Nephron (organoid): ENCODE results near the gene SYK.
A peak's percentile ranks its signal among the peaks of the same experiment; 100 is the strongest.

ENCODE experiments used
- H3K27ac Mint-ChIP-seq, 3 experiments: 2 replicates each; pipeline ENCODE4 v1.8.0; 2020; ENCODE audit warnings: mixed read lengths in 3 of 3, mild to moderate bottlenecking in 2 of 3, moderate library complexity in 1 of 3
- H3K27me3 Mint-ChIP-seq: 2 replicates; pipeline ENCODE4 v1.8.0; 2021; ENCODE audit warnings: low read depth, mild to moderate bottlenecking, moderate library complexity, mixed read lengths
- H3K36me3 Mint-ChIP-seq: 2 replicates; pipeline ENCODE4 v1.8.0; 2020; ENCODE audit warnings: low read depth, mixed read lengths
- H3K4me1 Mint-ChIP-seq: 2 replicates; pipeline ENCODE4 v1.8.0; 2020; ENCODE audit warnings: mixed read lengths
- H3K4me3 Mint-ChIP-seq, 3 experiments: 2 replicates each; pipeline ENCODE4 v1.8.0; 2020; ENCODE audit warnings: mild to moderate bottlenecking in 3 of 3, mixed read lengths in 3 of 3, moderate library complexity in 2 of 3
- H3K9me3 Mint-ChIP-seq: 2 replicates; pipeline ENCODE4 v1.8.0; 2020; ENCODE audit warnings: mixed read lengths
- TF ChIP-seq, protein P1 (sequence below), 3 experiments: fragments of 200-600 bp; sonication (generic); IDR thresholded peaks; one replicate each; pipeline ENCODE4 v1.5.0; 2021; ENCODE audit warnings: antibody characterized with exemption in 3 of 3; ENCODE audit not compliant: unreplicated experiment in 3 of 3

The SYK gene

DNA sequence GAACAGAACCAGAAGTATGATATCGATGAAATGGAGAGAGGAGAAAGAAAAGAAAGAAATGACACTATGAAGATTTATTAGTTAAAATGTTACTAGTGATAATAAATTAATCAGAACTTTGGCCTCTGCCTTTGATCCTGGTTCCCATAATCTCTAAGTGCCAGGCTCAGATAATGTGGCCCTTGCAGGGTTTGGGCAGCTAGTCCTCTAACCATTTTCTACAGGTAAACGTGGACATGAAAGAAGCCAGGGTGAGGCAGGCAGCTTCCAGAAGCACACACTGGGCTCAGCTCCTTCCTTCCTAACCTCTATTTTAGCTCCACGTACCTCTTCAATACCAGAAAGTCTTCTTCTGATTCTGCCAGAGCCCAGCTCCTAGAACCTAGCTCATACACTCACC is 30.6 kb downstream of the SYK start:
- no peaks in the 10 kb centered on the region for H3K27me3 Mint-ChIP-seq
- peak overlapping the region in 1 of 3 experiments; percentile 2 for H3K27ac Mint-ChIP-seq
- peaks cover 21% of the 10 kb centered on the region for H3K4me1 Mint-ChIP-seq
- H3K9me3 Mint-ChIP-seq: no peaks in the 10 kb centered on the region
- H3K4me3 Mint-ChIP-seq: no peak overlapping the region
- H3K36me3 Mint-ChIP-seq: no peaks in the 10 kb centered on the region
- TF ChIP-seq, protein P1, sequence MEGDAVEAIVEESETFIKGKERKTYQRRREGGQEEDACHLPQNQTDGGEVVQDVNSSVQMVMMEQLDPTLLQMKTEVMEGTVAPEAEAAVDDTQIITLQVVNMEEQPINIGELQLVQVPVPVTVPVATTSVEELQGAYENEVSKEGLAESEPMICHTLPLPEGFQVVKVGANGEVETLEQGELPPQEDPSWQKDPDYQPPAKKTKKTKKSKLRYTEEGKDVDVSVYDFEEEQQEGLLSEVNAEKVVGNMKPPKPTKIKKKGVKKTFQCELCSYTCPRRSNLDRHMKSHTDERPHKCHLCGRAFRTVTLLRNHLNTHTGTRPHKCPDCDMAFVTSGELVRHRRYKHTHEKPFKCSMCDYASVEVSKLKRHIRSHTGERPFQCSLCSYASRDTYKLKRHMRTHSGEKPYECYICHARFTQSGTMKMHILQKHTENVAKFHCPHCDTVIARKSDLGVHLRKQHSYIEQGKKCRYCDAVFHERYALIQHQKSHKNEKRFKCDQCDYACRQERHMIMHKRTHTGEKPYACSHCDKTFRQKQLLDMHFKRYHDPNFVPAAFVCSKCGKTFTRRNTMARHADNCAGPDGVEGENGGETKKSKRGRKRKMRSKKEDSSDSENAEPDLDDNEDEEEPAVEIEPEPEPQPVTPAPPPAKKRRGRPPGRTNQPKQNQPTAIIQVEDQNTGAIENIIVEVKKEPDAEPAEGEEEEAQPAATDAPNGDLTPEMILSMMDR (IDR thresholded peaks at IDR 0.05; ENCODE audit: unreplicated experiment in 3 of 3): no peak

DNA sequence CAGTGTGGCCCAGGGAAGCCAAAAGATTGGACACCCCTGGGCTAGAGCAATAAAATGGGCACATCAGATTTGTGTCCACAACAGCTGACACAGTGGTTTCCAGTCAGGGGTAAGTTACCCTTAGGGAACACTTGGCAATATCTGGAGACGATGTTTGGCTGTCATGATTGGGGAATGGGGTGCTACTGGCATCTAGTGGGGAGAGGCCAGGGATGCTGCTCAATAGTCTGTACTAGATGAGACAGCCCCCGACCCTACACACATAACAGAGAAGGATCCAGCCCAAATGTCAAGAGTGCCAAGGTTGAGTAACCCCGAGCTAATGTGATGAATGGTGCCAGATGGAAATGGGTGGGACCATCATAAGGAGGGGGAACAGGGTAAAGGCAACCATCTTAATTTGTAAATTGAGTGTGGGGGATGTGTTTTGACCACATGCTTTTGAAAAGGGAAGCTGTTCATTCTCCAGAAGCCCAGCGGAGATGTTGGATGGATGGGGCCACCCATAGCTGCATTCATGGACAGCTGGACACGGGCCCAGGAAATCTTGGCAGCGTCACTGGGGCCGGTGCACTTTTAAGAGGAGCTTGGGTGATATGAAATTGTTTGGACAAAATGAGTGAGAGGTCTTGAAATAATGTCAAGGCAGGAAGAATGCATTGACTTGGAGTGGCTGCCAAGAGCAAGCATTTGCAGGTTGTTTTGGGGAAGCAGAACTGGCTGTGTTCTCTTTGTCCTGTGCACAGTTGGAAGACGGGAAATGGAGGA is 33.4 kb downstream of the SYK start:
- H3K27ac Mint-ChIP-seq: peak overlapping the region; percentile 53 to 77 (median 77)
- no peak overlapping the region for H3K4me3 Mint-ChIP-seq
- H3K36me3 Mint-ChIP-seq: no peaks in the 10 kb centered on the region
- H3K27me3 Mint-ChIP-seq: no peaks in the 10 kb centered on the region
- H3K4me1 Mint-ChIP-seq: peaks cover 27% of the 10 kb centered on the region
- H3K9me3 Mint-ChIP-seq: no peaks in the 10 kb centered on the region
- TF ChIP-seq, protein P1 (IDR thresholded peaks at IDR 0.05; ENCODE audit: unreplicated experiment in 3 of 3): no peak

DNA sequence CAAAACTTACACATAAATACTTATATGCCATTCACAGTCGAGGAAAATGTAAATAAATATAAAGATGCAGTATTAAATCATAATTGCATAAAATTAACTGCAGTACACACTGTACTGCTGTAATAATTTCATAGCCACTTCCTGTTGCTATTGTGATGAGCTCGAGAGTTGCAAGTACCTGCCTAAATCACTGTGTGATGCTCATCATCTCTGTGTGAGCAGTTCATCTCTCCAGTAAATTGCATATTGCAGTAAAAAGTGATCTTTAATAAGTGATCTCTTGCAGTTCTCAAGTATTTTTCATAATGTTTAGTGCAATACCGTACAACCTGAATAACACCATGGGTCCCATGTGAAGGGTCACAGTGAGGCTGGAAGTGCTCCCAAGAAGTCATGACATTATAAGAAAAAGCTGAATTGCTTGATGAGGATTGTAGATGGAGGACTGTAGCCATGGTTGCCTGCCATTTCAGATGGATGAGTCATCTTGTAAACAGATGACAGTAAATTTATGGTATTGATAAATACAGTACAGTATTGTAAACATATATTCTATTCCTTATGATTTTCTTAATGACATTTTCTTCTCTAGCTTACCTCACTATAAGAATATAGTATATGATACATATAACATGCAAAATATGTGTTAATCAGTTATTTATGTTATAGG is 34.9 kb downstream of the SYK start:
- TF ChIP-seq, protein P1 (IDR thresholded peaks at IDR 0.05; ENCODE audit: unreplicated experiment in 3 of 3): no peak
- no peak overlapping the region for H3K27ac Mint-ChIP-seq
- no peaks in the 10 kb centered on the region for H3K36me3 Mint-ChIP-seq
- peaks cover 22% of the 10 kb centered on the region for H3K4me1 Mint-ChIP-seq
- H3K9me3 Mint-ChIP-seq: no peaks in the 10 kb centered on the region
- H3K27me3 Mint-ChIP-seq: no peaks in the 10 kb centered on the region
- H3K4me3 Mint-ChIP-seq: no peak overlapping the region

DNA sequence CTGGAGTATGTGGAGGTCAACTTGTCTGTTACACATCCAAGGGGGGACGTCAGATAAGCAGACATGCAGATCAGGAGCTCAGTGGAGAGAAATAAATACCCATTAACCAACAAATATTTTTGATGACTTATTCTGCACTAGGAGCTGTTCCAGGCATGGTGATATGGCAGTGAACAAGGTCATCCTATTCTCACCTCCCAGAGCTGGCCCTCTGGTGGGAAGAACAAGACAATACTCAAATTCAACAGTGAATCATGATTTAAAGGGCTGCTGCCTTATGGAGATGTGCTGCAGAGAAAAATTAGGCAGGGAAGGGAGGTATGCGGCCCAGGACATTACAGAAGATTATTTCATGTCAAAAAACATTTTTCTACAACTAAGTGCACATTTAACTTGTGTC is 36.5 kb downstream of the SYK start:
- Mint-ChIP-seq H3K4me3 (no peak overlapping the region), H3K9me3 (no peaks in the 10 kb centered on the region), H3K4me1 (peaks cover 17% of the 10 kb centered on the region), H3K27ac (no peak overlapping the region), H3K36me3 (no peaks in the 10 kb centered on the region), H3K27me3 (no peaks in the 10 kb centered on the region)
- TF ChIP-seq, protein P1 (IDR thresholded peaks at IDR 0.05; ENCODE audit: unreplicated experiment in 3 of 3): no peak

DNA sequence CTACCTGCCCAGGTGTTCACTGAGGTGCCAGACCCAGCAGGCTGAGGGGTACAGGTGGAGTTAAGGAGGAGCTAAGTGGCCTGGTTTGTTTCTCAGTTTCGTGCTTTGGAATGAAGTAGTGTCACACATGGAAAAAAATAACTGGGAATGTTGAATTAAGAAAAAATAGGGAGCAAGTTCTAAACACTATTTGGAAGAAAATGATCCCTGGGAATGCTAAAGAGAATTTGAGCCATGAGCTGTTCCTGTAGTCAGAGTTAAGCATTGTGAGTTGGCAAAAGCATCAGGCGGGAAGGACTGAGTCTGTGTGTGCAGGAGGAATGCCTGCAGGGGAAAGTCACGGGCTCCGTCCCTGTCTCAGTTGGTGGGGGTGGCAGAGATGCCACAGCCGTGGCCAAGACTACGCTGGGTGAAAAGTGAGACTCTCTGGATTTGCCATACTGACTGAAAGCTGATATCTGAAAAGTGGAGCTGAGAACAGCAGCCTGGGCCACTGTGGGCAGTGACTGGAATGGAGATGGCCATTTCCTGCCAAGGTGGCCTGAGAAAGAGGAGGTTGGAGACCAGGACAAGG is 37.0 kb downstream of the SYK start:
- Mint-ChIP-seq H3K4me3 (no peak overlapping the region), H3K36me3 (no peaks in the 10 kb centered on the region), H3K9me3 (no peaks in the 10 kb centered on the region), H3K27ac (no peak overlapping the region), H3K4me1 (peaks cover 17% of the 10 kb centered on the region), H3K27me3 (no peaks in the 10 kb centered on the region)
- TF ChIP-seq, protein P1 (IDR thresholded peaks at IDR 0.05; ENCODE audit: unreplicated experiment in 3 of 3): no peak
